ENCODE results near the gene CYP39A1.

The CYP39A1 gene

GRCh38 chr6:46637933-46638332 lies 14.7 kb downstream of the CYP39A1 start:
- no peak overlapping the region for H3K4me3 ChIP-seq (ENCODE audit: low read length, poor library complexity, severe bottlenecking)
- H3K4me2 ChIP-seq (ENCODE audit: low read depth, low read length, poor library complexity, severe bottlenecking), result no peak overlapping the region
- no peak overlapping the region for H2AFZ ChIP-seq (ENCODE audit: low read length)
- no peaks in the 10 kb centered on the region for H3K9me3 ChIP-seq (ENCODE audit: insufficient read depth, low read depth, low read length)
- no peak overlapping the region for H3K9ac ChIP-seq (ENCODE audit: low read depth, low read length, poor library complexity, severe bottlenecking)
- H4K20me1 ChIP-seq (ENCODE audit: insufficient read depth, low read length, poor library complexity, severe bottlenecking), result no peaks in the 10 kb centered on the region
- no peaks in the 10 kb centered on the region for H3K36me3 ChIP-seq (ENCODE audit: insufficient read depth, low read length)
- no peaks in the 10 kb centered on the region for H3K27me3 ChIP-seq (ENCODE audit: insufficient read depth, low read length, poor library complexity, severe bottlenecking)
- H3K4me1 ChIP-seq (ENCODE audit: insufficient read depth, low read length, poor library complexity, severe bottlenecking), result no peaks in the 10 kb centered on the region
- H3F3A ChIP-seq (ENCODE audit: low read depth), result no peaks in the 10 kb centered on the region
- H3K79me2 ChIP-seq (ENCODE audit: insufficient read depth, low read length), result no peaks in the 10 kb centered on the region
- H3K9me2 ChIP-seq (replicated peaks; ENCODE audit: low read depth, low read length), result no peaks in the 10 kb centered on the region
- TF ChIP-seq, protein P1, sequence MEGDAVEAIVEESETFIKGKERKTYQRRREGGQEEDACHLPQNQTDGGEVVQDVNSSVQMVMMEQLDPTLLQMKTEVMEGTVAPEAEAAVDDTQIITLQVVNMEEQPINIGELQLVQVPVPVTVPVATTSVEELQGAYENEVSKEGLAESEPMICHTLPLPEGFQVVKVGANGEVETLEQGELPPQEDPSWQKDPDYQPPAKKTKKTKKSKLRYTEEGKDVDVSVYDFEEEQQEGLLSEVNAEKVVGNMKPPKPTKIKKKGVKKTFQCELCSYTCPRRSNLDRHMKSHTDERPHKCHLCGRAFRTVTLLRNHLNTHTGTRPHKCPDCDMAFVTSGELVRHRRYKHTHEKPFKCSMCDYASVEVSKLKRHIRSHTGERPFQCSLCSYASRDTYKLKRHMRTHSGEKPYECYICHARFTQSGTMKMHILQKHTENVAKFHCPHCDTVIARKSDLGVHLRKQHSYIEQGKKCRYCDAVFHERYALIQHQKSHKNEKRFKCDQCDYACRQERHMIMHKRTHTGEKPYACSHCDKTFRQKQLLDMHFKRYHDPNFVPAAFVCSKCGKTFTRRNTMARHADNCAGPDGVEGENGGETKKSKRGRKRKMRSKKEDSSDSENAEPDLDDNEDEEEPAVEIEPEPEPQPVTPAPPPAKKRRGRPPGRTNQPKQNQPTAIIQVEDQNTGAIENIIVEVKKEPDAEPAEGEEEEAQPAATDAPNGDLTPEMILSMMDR (conservative IDR thresholded peaks at IDR 0.05; ENCODE audit: low read length), result no peak
- TF ChIP-seq EZH2phosphoT487 (IDR thresholded peaks at IDR 0.05; ENCODE audit: borderline replicate concordance), result no peak

DNA sequence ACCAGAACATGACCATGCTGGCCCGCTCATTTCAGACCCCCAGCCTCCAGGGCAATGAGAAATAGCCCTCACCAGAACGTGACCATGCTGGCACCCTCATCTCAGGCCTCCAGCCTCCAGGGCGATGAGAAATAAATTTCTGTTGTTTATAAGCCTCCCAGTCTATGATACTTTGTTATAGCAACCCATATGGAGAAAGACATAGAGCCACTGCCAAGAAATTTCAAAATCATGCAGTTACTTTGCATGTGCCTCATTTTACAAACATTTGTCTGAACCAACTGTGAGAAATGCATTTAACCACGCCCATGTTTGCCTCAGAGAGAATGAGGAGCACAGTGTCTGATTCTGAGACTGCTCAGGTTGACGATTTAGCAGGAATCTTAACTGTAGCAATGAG lies 15.5 kb downstream of the CYP39A1 start:
- H3K79me2 ChIP-seq (ENCODE audit: insufficient read depth, low read length), result no peaks in the 10 kb centered on the region
- H3K9ac ChIP-seq (ENCODE audit: low read depth, low read length, poor library complexity, severe bottlenecking), result no peak overlapping the region
- H3K36me3 ChIP-seq (ENCODE audit: insufficient read depth, low read length), result no peaks in the 10 kb centered on the region
- no peak for TF ChIP-seq EZH2phosphoT487 (IDR thresholded peaks at IDR 0.05; ENCODE audit: borderline replicate concordance)
- TF ChIP-seq, protein P1 (conservative IDR thresholded peaks at IDR 0.05; ENCODE audit: low read length), result no peak
- no peaks in the 10 kb centered on the region for H3K9me2 ChIP-seq (replicated peaks; ENCODE audit: low read depth, low read length)
- no peaks in the 10 kb centered on the region for H3K27me3 ChIP-seq (ENCODE audit: insufficient read depth, low read length, poor library complexity, severe bottlenecking)
- no peaks in the 10 kb centered on the region for H3K4me1 ChIP-seq (ENCODE audit: insufficient read depth, low read length, poor library complexity, severe bottlenecking)
- H3K4me3 ChIP-seq (ENCODE audit: low read length, poor library complexity, severe bottlenecking), result no peak overlapping the region
- no peaks in the 10 kb centered on the region for H3K9me3 ChIP-seq (ENCODE audit: insufficient read depth, low read depth, low read length)
- no peak overlapping the region for H3K4me2 ChIP-seq (ENCODE audit: low read depth, low read length, poor library complexity, severe bottlenecking)
- no peaks in the 10 kb centered on the region for H4K20me1 ChIP-seq (ENCODE audit: insufficient read depth, low read length, poor library complexity, severe bottlenecking)
- H3F3A ChIP-seq (ENCODE audit: low read depth), result no peaks in the 10 kb centered on the region
- no peak overlapping the region for H2AFZ ChIP-seq (ENCODE audit: low read length)

DNA sequence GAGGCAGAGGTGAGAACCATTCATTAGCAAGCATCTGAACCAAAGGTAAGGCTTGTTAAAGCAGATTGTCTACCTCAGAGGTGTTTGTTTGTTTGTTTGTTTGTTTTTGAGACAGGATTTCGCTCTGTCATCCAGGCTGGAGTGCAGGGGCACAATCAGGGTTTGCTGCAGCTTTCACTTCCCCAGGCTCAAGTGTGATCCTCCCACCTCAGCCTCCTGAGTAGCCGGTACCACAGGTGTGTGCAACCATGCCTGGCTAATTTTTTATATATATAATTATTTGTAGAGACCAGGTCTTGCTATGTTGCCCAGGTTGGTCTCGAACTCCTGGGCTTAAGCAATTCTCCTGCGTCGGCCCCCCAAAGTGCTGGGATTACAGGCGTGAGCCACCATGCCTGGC lies 17.2 kb downstream of the CYP39A1 start:
- Histone ChIP-seq H3K79me2 (ENCODE audit: insufficient read depth, low read length) (no peaks in the 10 kb centered on the region), H3F3A (ENCODE audit: low read depth) (no peaks in the 10 kb centered on the region), H3K27me3 (ENCODE audit: insufficient read depth, low read length, poor library complexity, severe bottlenecking) (no peaks in the 10 kb centered on the region), H3K4me1 (ENCODE audit: insufficient read depth, low read length, poor library complexity, severe bottlenecking) (no peaks in the 10 kb centered on the region), H4K20me1 (ENCODE audit: insufficient read depth, low read length, poor library complexity, severe bottlenecking) (no peaks in the 10 kb centered on the region), H2AFZ (ENCODE audit: low read length) (no peak overlapping the region), H3K36me3 (ENCODE audit: insufficient read depth, low read length) (no peaks in the 10 kb centered on the region), H3K4me3 (ENCODE audit: low read length, poor library complexity, severe bottlenecking) (no peak overlapping the region), H3K4me2 (ENCODE audit: low read depth, low read length, poor library complexity, severe bottlenecking) (no peak overlapping the region), H3K9ac (ENCODE audit: low read depth, low read length, poor library complexity, severe bottlenecking) (no peak overlapping the region), H3K9me3 (ENCODE audit: insufficient read depth, low read depth, low read length) (no peaks in the 10 kb centered on the region), H3K9me2 (replicated peaks; ENCODE audit: low read depth, low read length) (no peaks in the 10 kb centered on the region)
- TF ChIP-seq EZH2phosphoT487 (IDR thresholded peaks at IDR 0.05; ENCODE audit: borderline replicate concordance), result no peak
- TF ChIP-seq, protein P1 (conservative IDR thresholded peaks at IDR 0.05; ENCODE audit: low read length), result no peak
